SK-N-MC (cell line): ENCODE results near the gene TNC.

Experiments used
- EZH2 ChIP-seq: fragments of 200-600 bp; sonication (generic); IDR thresholded peaks from one replicate; pipeline ENCODE4 v1.6.1; 2017; ENCODE audit warnings: antibody characterized with exemption
- POLR2AphosphoS5 ChIP-seq: IDR thresholded peaks from 2 replicates; pipeline ENCODE4 v1.6.1; 2012; ENCODE audit warnings: mild to moderate bottlenecking, low read depth, low read length, borderline replicate concordance

DNA sequence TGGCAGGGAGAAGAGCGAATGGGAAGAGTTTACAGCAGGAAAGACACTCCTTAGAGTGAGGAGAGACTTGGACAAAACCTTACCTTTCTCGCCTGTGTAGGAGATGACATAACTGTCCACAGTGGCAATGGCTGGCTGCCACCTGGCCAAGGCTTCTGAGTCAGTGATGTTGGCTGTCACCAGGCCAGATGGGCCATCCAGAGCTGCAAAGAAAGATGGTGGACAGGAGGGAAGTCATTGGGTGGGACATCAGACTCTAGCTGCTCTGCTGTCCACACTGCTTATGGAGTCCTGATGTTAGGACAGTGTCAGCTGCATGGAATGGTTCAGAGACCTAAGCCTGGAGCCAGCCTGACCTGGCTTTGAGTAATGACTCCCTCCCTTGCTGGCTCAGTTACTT is 79.8 kb downstream of the TNC start:
- TF ChIP-seq POLR2AphosphoS5 (no peak), EZH2 (no peak)
